Karpas-422 (cell line): ENCODE data around the gene LRP8. TPM values are rescaled to one million over a fixed set of nuclear protein-coding genes. Genes with fewer than 3 reads are reported as not detected.

Experiments used
- DNase-seq: peaks from one replicate; pipeline ENCODE4 v3.0.0-alpha.2; 2015
- H2AFZ ChIP-seq: fragments of 200-600 bp; sonication (generic); 2 replicates; pipeline ENCODE4 v1.6.1; 2014; ENCODE audit warnings: antibody characterized with exemption, low read length, mixed read lengths
- H3K27ac ChIP-seq: fragments of 200-600 bp; sonication (generic); 2 replicates; pipeline ENCODE4 v1.5.1; 2014; ENCODE audit warnings: mild to moderate bottlenecking, low read length, moderate library complexity
- H3K27me3 ChIP-seq: fragments of 200-600 bp; sonication (generic); 2 replicates; pipeline ENCODE4 v1.6.1; 2014; ENCODE audit warnings: low read length, mixed read lengths
- H3K36me3 ChIP-seq: fragments of 200-600 bp; sonication (generic); 2 replicates; pipeline ENCODE4 v1.6.1; 2014; ENCODE audit warnings: low read length, mixed read lengths; ENCODE audit not compliant: insufficient read depth
- H3K4me1 ChIP-seq: fragments of 200-600 bp; sonication (generic); 2 replicates; pipeline ENCODE4 v1.6.1; 2014; ENCODE audit warnings: mild to moderate bottlenecking, low read length, mixed read lengths
- H3K4me2 ChIP-seq: fragments of 200-600 bp; sonication (generic); 2 replicates; pipeline ENCODE4 v1.6.1; 2014; ENCODE audit warnings: low read length, low read depth, mild to moderate bottlenecking; ENCODE audit not compliant: poor library complexity, severe bottlenecking
- H3K4me3 ChIP-seq: fragments of 200-600 bp; sonication (generic); 2 replicates; pipeline ENCODE4 v1.5.1; 2014; ENCODE audit warnings: mild to moderate bottlenecking, antibody characterized with exemption, low read length, mixed read lengths
- H3K79me2 ChIP-seq: fragments of 200-600 bp; sonication (generic); 2 replicates; pipeline ENCODE4 v1.6.1; 2014; ENCODE audit warnings: mild to moderate bottlenecking, low read length, mixed read lengths
- H3K9ac ChIP-seq: fragments of 200-600 bp; sonication (generic); 2 replicates; pipeline ENCODE4 v1.6.0; 2014; ENCODE audit warnings: low read length
- H3K9me2 ChIP-seq: fragments of 200-600 bp; sonication (generic), shearing (Covaris generic); replicated peaks from 2 replicates; pipeline ENCODE4 v1.6.0; 2014; ENCODE audit warnings: mild to moderate bottlenecking, low read length, moderate library complexity; ENCODE audit not compliant: insufficient read depth
- H3K9me3 ChIP-seq: fragments of 300-700, 200-600 bp; sonication (generic); 2 replicates; pipeline ENCODE4 v1.6.1; 2014; ENCODE audit warnings: low read length, mixed read lengths
- H4K20me1 ChIP-seq: fragments of 200-600 bp; sonication (generic); 2 replicates; pipeline ENCODE4 v1.6.1; 2014; ENCODE audit warnings: mild to moderate bottlenecking, antibody characterized with exemption, low read length, low read depth; ENCODE audit not compliant: insufficient read depth
- total RNA-seq: library from RNA; depleted of rRNA; stranded (reverse); fragments of >200 nt; shearing (Covaris generic); gene quantifications from 2 replicates; pipeline ENCODE4 v1.2.3, GENCODE V29; 2014; ENCODE audit warnings: low replicate concordance

Gene LRP8
- total RNA-seq, 1 experiment from 2014 or later, result 26.7 TPM

DNA sequence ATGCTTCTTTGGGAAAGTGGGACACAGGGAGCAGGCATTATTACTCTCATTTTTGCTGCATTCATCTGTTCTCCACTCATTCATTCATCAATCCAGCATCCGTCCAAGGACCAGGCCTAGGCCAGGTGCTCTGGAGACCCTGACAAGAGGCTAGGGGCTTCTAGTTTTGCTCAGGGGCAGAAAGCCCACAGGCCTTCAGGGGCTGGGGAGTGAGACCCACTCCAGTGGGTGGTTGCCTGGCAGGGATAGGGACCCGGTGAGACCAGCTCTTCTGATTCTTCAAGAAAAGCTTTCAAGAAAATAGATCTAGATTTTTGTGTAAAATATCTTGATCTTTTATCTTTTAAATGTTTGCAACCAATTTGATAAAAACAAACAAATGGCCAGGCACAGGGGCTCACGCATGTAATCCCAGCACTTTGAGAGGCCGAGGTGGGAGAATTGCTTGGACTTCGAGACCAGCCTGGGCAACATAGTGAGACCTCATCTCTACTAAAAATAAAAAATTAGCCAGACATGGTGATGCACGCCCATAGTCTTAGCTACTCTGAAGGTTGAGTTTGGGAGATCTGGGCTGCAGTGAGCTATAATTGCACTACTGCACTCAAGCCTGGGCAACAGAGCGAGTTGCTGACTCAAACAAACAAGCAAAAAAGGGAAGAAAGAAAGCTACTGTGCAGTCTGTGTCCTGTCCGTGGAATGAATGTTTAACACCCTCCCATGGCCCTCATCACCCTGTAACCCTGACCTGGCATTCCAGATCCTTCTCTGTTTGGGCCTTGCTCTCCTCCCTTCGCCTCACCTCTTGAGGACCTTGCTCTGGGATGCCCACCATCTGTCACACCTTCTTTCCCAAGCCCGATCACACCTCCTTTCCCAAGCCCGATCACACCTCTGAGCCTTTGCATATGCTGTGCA is 17.3 kb upstream of the LRP8 start:
- no peaks in the 10 kb centered on the region for H3K36me3 ChIP-seq
- H3K9ac ChIP-seq, result no peak overlapping the region
- no peak for DNase-seq
- no peaks in the 10 kb centered on the region for H3K79me2 ChIP-seq
- no peaks in the 10 kb centered on the region for H3K4me1 ChIP-seq
- no peaks in the 10 kb centered on the region for H3K27me3 ChIP-seq
- no peak overlapping the region for H2AFZ ChIP-seq
- H4K20me1 ChIP-seq, result no peaks in the 10 kb centered on the region
- H3K9me3 ChIP-seq, result no peaks in the 10 kb centered on the region
- no peak overlapping the region for H3K27ac ChIP-seq
- H3K4me3 ChIP-seq, result no peak overlapping the region
- no peaks in the 10 kb centered on the region for H3K9me2 ChIP-seq
- H3K4me2 ChIP-seq, result no peak overlapping the region

DNA sequence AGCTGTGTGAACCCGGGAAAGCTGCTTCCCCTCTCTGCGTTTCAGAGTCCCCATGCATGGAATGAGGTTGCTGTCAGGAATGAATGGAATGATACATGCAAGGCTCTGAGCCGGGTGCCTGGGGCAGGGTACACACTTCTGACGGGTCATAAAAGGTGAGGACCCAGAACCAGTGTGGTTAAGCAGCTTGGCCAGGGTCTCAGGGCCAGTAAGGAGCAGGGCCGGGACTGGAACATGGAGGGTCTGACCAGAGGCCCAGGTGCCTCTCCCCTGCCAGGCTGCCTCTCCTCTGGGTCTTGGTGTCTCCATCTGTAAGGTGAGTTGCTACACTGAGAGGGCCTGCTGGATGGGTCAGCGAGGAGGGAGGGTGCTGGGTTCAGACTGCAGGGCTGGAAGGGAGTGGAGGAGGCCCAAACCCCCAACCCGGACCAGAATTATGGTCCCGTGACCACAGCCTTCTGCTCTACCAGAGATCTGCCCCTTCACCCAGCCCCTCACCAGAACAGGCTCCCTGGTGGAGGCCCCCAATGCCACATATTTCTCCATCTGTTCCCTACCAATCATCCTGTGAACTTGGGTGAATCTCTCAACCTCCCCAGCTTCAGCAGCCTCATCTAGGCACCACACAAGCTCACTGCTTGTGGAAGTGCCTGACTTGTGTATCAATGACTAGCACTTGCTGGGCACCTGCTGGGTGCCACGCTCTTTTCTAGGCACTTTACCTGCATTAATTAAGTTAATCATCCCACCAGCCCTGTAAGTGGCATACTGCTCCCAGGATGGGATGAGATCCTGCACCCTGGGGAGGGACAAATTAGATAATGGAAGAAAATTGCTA is 16.2 kb upstream of the LRP8 start:
- no peaks in the 10 kb centered on the region for H3K27me3 ChIP-seq
- no peaks in the 10 kb centered on the region for H3K9me3 ChIP-seq
- H3K4me1 ChIP-seq, result no peaks in the 10 kb centered on the region
- no peaks in the 10 kb centered on the region for H3K9me2 ChIP-seq
- no peak overlapping the region for H3K4me3 ChIP-seq
- no peak for DNase-seq
- H3K79me2 ChIP-seq, result no peaks in the 10 kb centered on the region
- no peaks in the 10 kb centered on the region for H4K20me1 ChIP-seq
- H3K4me2 ChIP-seq, result no peak overlapping the region
- H2AFZ ChIP-seq, result no peak overlapping the region
- no peaks in the 10 kb centered on the region for H3K36me3 ChIP-seq
- H3K9ac ChIP-seq, result no peak overlapping the region
- H3K27ac ChIP-seq, result no peak overlapping the region

DNA sequence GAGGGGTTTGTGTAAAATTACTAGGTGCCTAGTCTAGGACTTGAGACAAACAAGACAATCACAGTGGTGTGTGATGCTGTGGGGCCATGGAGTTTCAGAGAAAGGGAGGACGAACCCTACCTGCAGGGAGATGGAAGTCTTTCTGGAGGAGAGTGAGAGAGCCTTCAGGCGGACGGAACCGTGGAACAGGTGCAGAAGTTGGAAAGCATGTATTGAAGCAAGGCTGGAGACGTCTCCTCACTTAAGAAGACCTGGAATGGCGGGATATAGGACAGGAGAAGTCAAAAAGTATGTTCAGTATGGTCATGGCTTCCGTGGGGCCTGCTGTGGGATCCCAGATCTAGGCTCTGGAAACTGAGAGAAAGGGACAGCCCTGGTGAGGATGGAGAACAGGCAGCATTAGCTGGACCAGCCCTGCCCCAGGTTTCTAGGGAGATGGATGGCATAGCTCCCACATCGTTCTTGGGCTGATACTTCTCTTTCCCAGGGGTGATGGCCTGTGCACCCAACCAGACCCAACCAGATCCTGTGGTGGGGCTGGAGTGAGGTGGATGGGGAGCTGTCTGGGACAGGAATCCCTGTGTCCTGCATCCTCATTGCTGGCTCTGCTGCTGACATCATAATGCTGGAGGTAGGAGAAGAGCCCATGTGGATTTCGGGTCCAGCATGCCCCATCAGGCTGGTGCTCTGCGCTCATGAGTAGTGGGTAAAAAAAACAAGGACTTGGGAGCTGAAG is 15.0 kb upstream of the LRP8 start:
- Histone ChIP-seq H3K9me3 (no peaks in the 10 kb centered on the region), H3K4me1 (no peaks in the 10 kb centered on the region)

DNA sequence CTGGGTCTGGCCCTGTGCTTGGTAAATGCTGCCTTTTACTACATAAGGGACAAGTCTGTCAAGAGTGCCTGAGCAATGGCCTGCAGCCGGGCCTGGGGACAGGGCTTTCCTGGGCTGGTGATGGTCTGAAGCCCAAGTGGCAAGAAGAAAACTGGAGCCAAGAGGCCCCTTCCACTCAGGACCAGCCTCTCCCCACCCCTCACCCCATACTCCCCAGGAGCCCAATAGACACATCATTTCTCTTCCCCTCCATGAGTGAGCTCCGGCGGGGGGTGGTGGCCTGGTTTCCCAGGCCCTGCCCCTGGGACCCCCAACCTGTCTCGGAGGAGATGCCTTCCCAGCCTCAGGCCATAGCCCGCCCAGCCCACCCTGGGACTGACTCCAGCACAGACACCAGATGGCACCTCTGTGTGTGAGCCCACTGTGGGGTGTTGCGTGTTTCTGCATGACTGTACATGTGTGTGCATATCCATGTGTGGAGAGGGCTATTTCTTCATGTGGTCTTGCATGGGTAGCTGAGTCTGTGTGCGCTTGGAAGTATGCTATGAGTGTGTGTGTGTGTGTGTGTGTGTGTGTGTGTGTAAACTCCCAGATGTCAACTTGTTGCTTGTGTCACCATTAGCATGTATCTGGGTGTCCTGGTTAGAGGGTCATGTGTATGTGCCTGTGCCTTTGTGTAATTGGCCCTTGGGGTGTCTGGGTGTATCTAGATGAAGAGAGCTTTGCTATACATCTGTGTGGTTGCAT is 14.3 kb upstream of the LRP8 start:
- Histone ChIP-seq H3K36me3 (no peaks in the 10 kb centered on the region), H3K4me3 (no peak overlapping the region), H3K27ac (no peak overlapping the region), H3K27me3 (no peaks in the 10 kb centered on the region), H3K9me2 (no peaks in the 10 kb centered on the region), H2AFZ (no peak overlapping the region), H3K9ac (no peak overlapping the region), H3K79me2 (no peaks in the 10 kb centered on the region), H3K4me1 (no peaks in the 10 kb centered on the region), H3K4me2 (no peak overlapping the region), H4K20me1 (no peaks in the 10 kb centered on the region), H3K9me3 (no peaks in the 10 kb centered on the region)
- DNase-seq, result no peak

More for the DNA sequence above, 15.0 kb upstream of the LRP8 start:
- H3K36me3 ChIP-seq, result no peaks in the 10 kb centered on the region
- no peaks in the 10 kb centered on the region for H4K20me1 ChIP-seq
- no peak overlapping the region for H3K9ac ChIP-seq
- no peak overlapping the region for H3K27ac ChIP-seq
- no peak overlapping the region for H3K4me3 ChIP-seq
- H3K9me2 ChIP-seq, result no peaks in the 10 kb centered on the region
- H3K79me2 ChIP-seq, result no peaks in the 10 kb centered on the region
- no peak for DNase-seq
- H3K4me2 ChIP-seq, result no peak overlapping the region
- no peak overlapping the region for H2AFZ ChIP-seq
- H3K27me3 ChIP-seq, result no peaks in the 10 kb centered on the region

DNA sequence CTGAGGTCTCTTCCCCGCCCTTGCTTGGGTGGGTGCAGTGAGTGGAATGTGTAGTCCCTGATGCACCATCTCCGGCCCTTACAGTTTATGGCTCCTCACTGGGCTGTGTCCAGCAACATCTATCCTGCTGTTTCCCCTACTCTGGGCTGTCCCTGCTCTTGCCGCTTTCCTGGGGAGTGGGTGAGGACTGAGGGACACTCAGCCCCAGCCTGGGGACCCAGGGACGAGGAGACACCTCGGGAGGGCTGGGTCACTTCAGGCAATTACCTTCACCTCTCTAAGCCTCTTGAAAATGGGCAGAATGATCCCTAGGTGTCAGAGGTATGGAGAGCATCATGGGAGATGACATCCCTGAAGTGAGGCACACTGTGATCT is 13.6 kb upstream of the LRP8 start:
- Histone ChIP-seq H4K20me1 (no peaks in the 10 kb centered on the region), H3K27ac (no peak overlapping the region), H2AFZ (no peak overlapping the region), H3K9me3 (no peaks in the 10 kb centered on the region), H3K27me3 (no peaks in the 10 kb centered on the region), H3K4me3 (no peak overlapping the region), H3K4me2 (no peak overlapping the region), H3K36me3 (no peaks in the 10 kb centered on the region), H3K79me2 (no peaks in the 10 kb centered on the region), H3K4me1 (no peaks in the 10 kb centered on the region), H3K9ac (no peak overlapping the region), H3K9me2 (no peaks in the 10 kb centered on the region)
- DNase-seq, result no peak

DNA sequence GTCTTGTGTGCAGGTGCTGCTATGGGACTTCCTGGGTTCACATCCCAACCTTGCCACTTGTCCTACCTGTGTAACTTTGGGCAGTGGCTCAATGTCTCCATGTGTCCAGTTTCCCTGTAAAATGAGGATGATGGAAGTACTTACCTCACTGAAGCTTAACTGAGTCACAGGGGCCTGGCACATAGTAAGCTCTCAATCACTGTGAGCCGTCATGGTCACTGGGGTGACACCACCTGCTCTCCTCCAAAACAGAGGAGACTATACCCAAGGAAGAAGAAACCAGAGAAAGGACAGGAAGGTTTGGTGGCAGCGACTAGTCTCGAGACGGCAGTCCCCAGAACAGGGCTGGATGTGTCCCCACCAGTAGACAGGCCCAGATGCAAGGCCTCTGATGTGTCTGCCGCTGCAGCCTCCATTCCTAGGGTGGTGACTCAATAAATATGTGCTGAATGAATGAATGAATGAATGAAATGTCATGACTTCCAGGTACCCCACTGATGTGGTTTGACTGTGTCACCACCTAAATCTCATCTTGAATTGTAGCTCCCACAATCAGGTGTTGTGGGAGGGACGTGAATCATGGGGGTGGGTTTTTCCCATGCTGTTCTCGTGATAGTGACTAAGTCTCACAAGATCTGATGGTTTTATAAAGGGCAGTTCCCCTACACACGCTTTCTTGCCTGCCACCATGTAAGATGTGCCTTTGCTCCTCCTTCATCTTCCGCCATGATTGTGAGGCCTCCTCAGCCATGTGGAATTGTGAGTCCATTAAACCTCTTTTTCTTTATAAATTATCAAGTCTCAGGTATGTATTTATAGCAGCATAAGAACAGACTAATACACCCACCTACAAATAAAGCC is 13.0 kb upstream of the LRP8 start:
- H3K9me2 ChIP-seq, result no peaks in the 10 kb centered on the region

More for the DNA sequence above, 13.0 kb upstream of the LRP8 start:
- Histone ChIP-seq H3K4me1 (no peaks in the 10 kb centered on the region), H2AFZ (no peak overlapping the region), H3K4me3 (no peak overlapping the region), H3K9ac (no peak overlapping the region), H3K27ac (no peak overlapping the region), H4K20me1 (no peaks in the 10 kb centered on the region), H3K9me3 (no peaks in the 10 kb centered on the region), H3K4me2 (no peak overlapping the region), H3K79me2 (no peaks in the 10 kb centered on the region), H3K36me3 (no peaks in the 10 kb centered on the region), H3K27me3 (no peaks in the 10 kb centered on the region)
- DNase-seq, result no peak
